HEK293T (cell line): ENCODE data around the gene FCGR3A.
"Not testable (repeated sequence)": the region's sequence is repeated elsewhere in the genome, so short reads cannot be mapped to it uniquely, and the experiment has no call there.

ENCODE experiments used
- CTCF ChIA-PET: fragments of 350-600 bp; formaldehyde crosslinking; extraction: SDS; loops from one replicate; lab custom pipeline; 2021; ENCODE audit warnings: antibody characterized with exemption, inconsistent platforms; lab: Yijun Ruan, JAX
- POLR2A ChIA-PET: fragments of 350-600 bp; formaldehyde crosslinking; extraction: SDS; loops from one replicate; lab custom pipeline; 2020; ENCODE audit warnings: antibody characterized with exemption, inconsistent platforms; lab: Yijun Ruan, JAX
- DNase-seq: peaks from one replicate; pipeline ENCODE4 v3.0.0; 2012; ENCODE audit warnings: mixed read lengths; ENCODE audit errors: extremely low spot score
- ARNT ChIP-seq: fragments of 450-650 bp; IDR thresholded peaks from 2 replicates; pipeline ENCODE4 v1.6.1; 2017; ENCODE audit warnings: mild to moderate bottlenecking
- CTBP1 ChIP-seq: fragments of 450-650 bp; IDR thresholded peaks from 2 replicates; pipeline ENCODE4 v1.6.1; 2016; ENCODE audit warnings: borderline replicate concordance
- FOXA1 ChIP-seq: fragments of 450-650 bp; IDR thresholded peaks from 2 replicates; pipeline ENCODE4 v1.6.1; 2016; ENCODE audit warnings: mild to moderate bottlenecking
- FOXK2 ChIP-seq: fragments of 450-650 bp; IDR thresholded peaks from 2 replicates; pipeline ENCODE4 v1.6.1; 2016; ENCODE audit warnings: mild to moderate bottlenecking
- FOXM1 ChIP-seq: fragments of 450-650 bp; IDR thresholded peaks from 2 replicates; pipeline ENCODE4 v1.6.1; 2017; ENCODE audit warnings: mild to moderate bottlenecking, borderline replicate concordance
- HDGF ChIP-seq: fragments of 450-650 bp; IDR thresholded peaks from 2 replicates; pipeline ENCODE4 v1.6.1; 2017; ENCODE audit warnings: antibody characterized with exemption, borderline replicate concordance
- L3MBTL2 ChIP-seq: fragments of 450-650 bp; conservative IDR thresholded peaks from 2 replicates; pipeline ENCODE4 v1.6.1; 2016; ENCODE audit warnings: mild to moderate bottlenecking
- NFRKB ChIP-seq: fragments of 450-650 bp; IDR thresholded peaks from 2 replicates; pipeline ENCODE4 v1.6.1; 2016; ENCODE audit warnings: mild to moderate bottlenecking, moderate library complexity
- PKNOX1 ChIP-seq: fragments of 450-650 bp; IDR thresholded peaks from 2 replicates; pipeline ENCODE4 v1.6.1; 2016
- SP1 ChIP-seq: fragments of 450-650 bp; IDR thresholded peaks from 2 replicates; pipeline ENCODE4 v1.6.1; 2017
- SUZ12 ChIP-seq: fragments of 450-650 bp; IDR thresholded peaks from 2 replicates; pipeline ENCODE4 v1.6.1; 2016; ENCODE audit warnings: mild to moderate bottlenecking
- TARDBP ChIP-seq: fragments of 450-650 bp; IDR thresholded peaks from 2 replicates; pipeline ENCODE4 v1.6.1; 2016
- ZNF384 ChIP-seq: fragments of 450-650 bp; IDR thresholded peaks from 2 replicates; pipeline ENCODE4 v1.6.1; 2016

The FCGR3A gene

GRCh38 chr1:161539731-161540569, 9.7 kb downstream of the FCGR3A start:
- TF ChIP-seq L3MBTL2 (0 out of 2 replicates have a peak, but pooled peaks have one; percentile 9), ZNF384 (peak; percentile 92)
- DNase-seq: peak; percentile 75
- ChIA-PET POLR2A (interaction anchor here (0.9 to 1.1 kb wide), 2 partner anchors 9 to 10 kb away, joined by 3 read pairs; no protein-coding TSS in a partner anchor), CTCF (interaction anchor here (0.6 kb wide), 1 partner anchor 249 kb away, joined by 7 read pairs; no protein-coding TSS in a partner anchor)

GRCh38 chr1:161538925-161539479, 10.6 kb downstream of the FCGR3A start:
- not testable (repeated sequence) for DNase-seq
- ChIA-PET POLR2A (interaction anchor here (0.9 to 1.1 kb wide), 2 partner anchors 8 to 9 kb away, joined by 3 read pairs; no protein-coding TSS in a partner anchor), CTCF (interaction anchor here (0.6 kb wide), 1 partner anchor 248 kb away, joined by 7 read pairs; no protein-coding TSS in a partner anchor)

- POLR2A ChIA-PET, CTCF ChIA-PET, DNase-seq: not testable (repeated sequence)
Measured at GRCh38 chr1:161537068-161537669, 12.4 kb downstream of the FCGR3A start.

- DNase-seq, POLR2A ChIA-PET: not testable (repeated sequence)
- CTCF ChIA-PET: interaction anchor here (0.8 to 1.0 kb wide), 2 partner anchors 26 to 46 kb away, joined by 3 read pairs; no protein-coding TSS in a partner anchor
Measured at GRCh38 chr1:161532644-161533567, 16.7 kb downstream of the FCGR3A start.

- ChIA-PET CTCF (interaction anchor here (0.8 to 1.0 kb wide), 3 partner anchors 26 to 45 kb away, joined by 3 read pairs; no protein-coding TSS in a partner anchor), POLR2A (no interaction called here)
- TF ChIP-seq CTBP1 (no peak), SP1 (no peak), ZNF384 (no peak), PKNOX1 (no peak), HDGF (no peak), SUZ12 (no peak), FOXA1 (no peak), L3MBTL2 (no peak), ARNT (no peak), FOXK2 (no peak), NFRKB (no peak)
- DNase-seq: no peak
Measured at GRCh38 chr1:161531986-161532643, 17.5 kb downstream of the FCGR3A start.

- TF ChIP-seq L3MBTL2: peak; percentile 77
- POLR2A ChIA-PET: interaction anchor here (0.7 to 1.3 kb wide), 3 partner anchors 9 to 218 kb away, joined by 3 read pairs; partner anchors contain the start of gene DUSP12
- DNase-seq: peak; percentile 70
- CTCF ChIA-PET: interaction anchor here (1.0 kb wide), 1 partner anchor 44 kb away, joined by 3 read pairs; no protein-coding TSS in a partner anchor
Measured at GRCh38 chr1:161530671-161531641, 18.7 kb downstream of the FCGR3A start.

- peak; percentile 23; the same call in 1 of the 2 replicates for TF ChIP-seq TARDBP
- 0 out of 2 replicates have a peak, but pooled peaks have one; percentile 9 for TF ChIP-seq FOXM1
- POLR2A ChIA-PET: interaction anchor here (0.7 to 1.3 kb wide), 2 partner anchors 9 to 219 kb away, joined by 3 read pairs; partner anchors contain the start of gene DUSP12
- DNase-seq, CTCF ChIA-PET: not testable (repeated sequence)
Measured at GRCh38 chr1:161530158-161530557, 19.5 kb downstream of the FCGR3A start.
